ENCODE data around the gene SUMF1. TPM values are rescaled to one million over a fixed set of nuclear protein-coding genes. Genes with fewer than 3 reads are reported as not detected.

Gene SUMF1
- total RNA-seq, 1 donor from 2014 or later, result 10.6 TPM

DNA sequence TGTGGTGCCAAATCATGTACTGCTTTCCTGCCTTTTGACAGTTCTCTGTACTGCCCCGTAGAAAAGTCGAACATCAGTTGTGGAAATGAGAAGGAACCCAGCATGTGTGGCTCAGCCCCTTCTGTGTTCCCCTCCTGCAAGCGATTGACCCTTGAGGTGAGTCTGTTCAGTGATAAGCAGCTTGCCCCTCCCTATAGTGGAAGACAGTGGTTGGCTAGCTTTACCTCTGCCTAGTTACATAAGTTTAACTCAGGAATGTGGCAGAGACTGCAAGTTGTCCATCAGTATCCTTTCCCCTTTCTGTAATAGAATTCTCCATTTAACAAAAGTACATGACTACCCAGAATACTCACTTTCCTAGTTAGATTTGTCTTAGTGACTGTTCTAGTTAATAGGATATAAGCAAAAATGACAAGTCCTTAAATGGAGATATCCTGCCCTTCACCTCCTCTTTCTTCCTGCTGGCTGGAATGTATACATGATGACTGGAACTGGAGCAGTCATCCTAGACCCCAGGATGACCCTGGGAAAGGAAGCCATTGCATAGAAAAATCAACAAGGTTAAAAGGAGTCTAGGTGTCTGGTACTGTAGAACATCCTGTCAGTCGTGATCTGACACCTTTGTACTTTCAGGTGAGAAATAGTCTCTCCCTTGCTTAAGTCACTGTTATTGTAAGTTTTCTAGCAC is 153.3 kb downstream of the SUMF1 start:
- TF ChIP-seq CTCF (conservative IDR thresholded peaks at IDR 0.05), result no peak
- DNase-seq (ENCODE audit: low read depth, low spot score), result no peak
- H3K36me3 Mint-ChIP-seq (ENCODE audit: low read depth), result peaks cover 44% of the 10 kb centered on the region
- H3K27me3 Mint-ChIP-seq (ENCODE audit: low read depth), result no peaks in the 10 kb centered on the region
- peaks cover 7% of the 10 kb centered on the region for H3K4me1 Mint-ChIP-seq
- peaks cover 8% of the 10 kb centered on the region for H3K9me3 Mint-ChIP-seq
- no peak overlapping the region for H3K27ac Mint-ChIP-seq (ENCODE audit: unreplicated experiment)
- no peak overlapping the region for H3K4me3 Mint-ChIP-seq

- H3K9me3 Mint-ChIP-seq, result peaks cover 5% of the 10 kb centered on the region
- no peak for DNase-seq (ENCODE audit: low read depth, low spot score)
- peaks cover 42% of the 10 kb centered on the region for H3K36me3 Mint-ChIP-seq (ENCODE audit: low read depth)
- H3K4me3 Mint-ChIP-seq, result no peak overlapping the region
- no peak for TF ChIP-seq CTCF (conservative IDR thresholded peaks at IDR 0.05)
- H3K4me1 Mint-ChIP-seq, result peaks cover 18% of the 10 kb centered on the region
- H3K27me3 Mint-ChIP-seq (ENCODE audit: low read depth), result no peaks in the 10 kb centered on the region
- no peak overlapping the region for H3K27ac Mint-ChIP-seq (ENCODE audit: unreplicated experiment)
Observed at GRCh38 chr3:4311496-4311895, 155.6 kb downstream of the SUMF1 start.

Other genes with a start within 250 kb of the SUMF1 start
- gene SETMAR, start 163.9 kb downstream of the SUMF1 start, total RNA-seq, result 39.4 and 41.9 TPM in 2 replicates
- gene ITPR1, start 26.1 kb upstream of the SUMF1 start, total RNA-seq, result 4.8 and 6.6 TPM in 2 replicates

Data from neural crest cell (in vitro differentiated cells).